ENCODE measurements around the gene SH2B3.

The SH2B3 gene

DNA sequence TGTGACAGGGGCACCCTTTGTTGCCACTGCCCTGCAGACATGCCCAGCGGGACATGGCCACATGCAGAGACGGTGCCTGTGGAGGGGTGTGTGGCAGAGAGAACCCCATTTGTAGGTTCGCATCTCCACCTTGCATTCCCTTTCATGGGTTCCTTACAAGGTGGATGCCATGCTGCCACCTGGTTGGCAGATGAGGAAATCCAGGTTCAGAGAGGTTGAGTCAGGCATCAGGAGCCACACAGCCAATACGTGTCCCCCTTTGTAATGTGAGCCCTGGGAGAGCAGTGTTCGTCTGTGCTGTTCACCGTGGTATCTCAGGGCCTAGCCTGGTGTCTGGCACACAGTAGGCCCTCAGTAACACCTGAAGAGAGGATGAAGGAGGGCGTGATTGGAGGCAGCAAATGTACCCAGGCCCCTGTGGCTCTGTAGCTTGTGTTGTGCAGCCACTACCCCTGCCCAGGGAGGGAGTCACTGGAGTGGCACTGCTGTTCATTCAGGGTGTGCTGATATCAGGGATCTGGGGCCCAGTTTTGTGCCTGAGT lies 9.1 kb downstream of the SH2B3 start:
- H3K27ac ChIP-seq (ENCODE audit: insufficient read depth, low read length, poor library complexity, severe bottlenecking) = peak overlapping the region; percentile 4
- no peaks in the 10 kb centered on the region for H3K9me3 ChIP-seq (ENCODE audit: control insufficient read depth, low read length)
- H3K4me3 ChIP-seq (ENCODE audit: insufficient read depth, low read depth, low read length, poor library complexity, severe bottlenecking) = no peak overlapping the region
- no peak for DNase-seq
- peaks cover 42% of the 10 kb centered on the region for H3K4me1 ChIP-seq (ENCODE audit: control insufficient read depth, insufficient read depth, low read length, poor library complexity, severe bottlenecking)
- H3K36me3 ChIP-seq (ENCODE audit: control insufficient read depth, insufficient read depth, low read length) = peaks cover 20% of the 10 kb centered on the region
- no peaks in the 10 kb centered on the region for H3K27me3 ChIP-seq (replicated peaks; ENCODE audit: control insufficient read depth, insufficient read depth, low read length, poor library complexity, severe bottlenecking)

DNA sequence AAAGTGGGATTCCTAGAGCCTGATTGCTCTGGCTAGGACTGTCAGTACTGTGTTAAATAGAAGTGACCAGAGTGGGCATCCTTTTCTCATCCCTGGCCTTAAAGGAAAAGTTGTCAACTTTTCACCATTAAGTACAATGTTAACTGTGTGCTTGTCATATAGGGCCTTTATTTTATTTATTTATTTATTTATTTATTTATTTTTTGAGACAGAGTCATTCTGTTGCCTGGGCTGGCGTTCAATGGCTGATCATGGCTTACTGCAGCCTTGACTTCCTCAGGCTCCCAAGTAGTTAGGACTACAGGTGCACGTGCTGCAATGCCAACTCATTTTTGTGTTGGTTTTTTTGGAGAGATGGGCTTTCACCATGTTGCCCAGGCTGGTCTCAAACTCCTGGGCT lies 11.6 kb downstream of the SH2B3 start:
- no peak for DNase-seq
- H3K27ac ChIP-seq (ENCODE audit: insufficient read depth, low read length, poor library complexity, severe bottlenecking) = no peak overlapping the region
- H3K4me3 ChIP-seq (ENCODE audit: insufficient read depth, low read depth, low read length, poor library complexity, severe bottlenecking) = no peak overlapping the region
- H3K36me3 ChIP-seq (ENCODE audit: control insufficient read depth, insufficient read depth, low read length) = peaks cover 34% of the 10 kb centered on the region
- H3K4me1 ChIP-seq (ENCODE audit: control insufficient read depth, insufficient read depth, low read length, poor library complexity, severe bottlenecking) = peaks cover 17% of the 10 kb centered on the region
- H3K9me3 ChIP-seq (ENCODE audit: control insufficient read depth, low read length) = no peaks in the 10 kb centered on the region
- H3K27me3 ChIP-seq (replicated peaks; ENCODE audit: control insufficient read depth, insufficient read depth, low read length, poor library complexity, severe bottlenecking) = no peaks in the 10 kb centered on the region

DNA sequence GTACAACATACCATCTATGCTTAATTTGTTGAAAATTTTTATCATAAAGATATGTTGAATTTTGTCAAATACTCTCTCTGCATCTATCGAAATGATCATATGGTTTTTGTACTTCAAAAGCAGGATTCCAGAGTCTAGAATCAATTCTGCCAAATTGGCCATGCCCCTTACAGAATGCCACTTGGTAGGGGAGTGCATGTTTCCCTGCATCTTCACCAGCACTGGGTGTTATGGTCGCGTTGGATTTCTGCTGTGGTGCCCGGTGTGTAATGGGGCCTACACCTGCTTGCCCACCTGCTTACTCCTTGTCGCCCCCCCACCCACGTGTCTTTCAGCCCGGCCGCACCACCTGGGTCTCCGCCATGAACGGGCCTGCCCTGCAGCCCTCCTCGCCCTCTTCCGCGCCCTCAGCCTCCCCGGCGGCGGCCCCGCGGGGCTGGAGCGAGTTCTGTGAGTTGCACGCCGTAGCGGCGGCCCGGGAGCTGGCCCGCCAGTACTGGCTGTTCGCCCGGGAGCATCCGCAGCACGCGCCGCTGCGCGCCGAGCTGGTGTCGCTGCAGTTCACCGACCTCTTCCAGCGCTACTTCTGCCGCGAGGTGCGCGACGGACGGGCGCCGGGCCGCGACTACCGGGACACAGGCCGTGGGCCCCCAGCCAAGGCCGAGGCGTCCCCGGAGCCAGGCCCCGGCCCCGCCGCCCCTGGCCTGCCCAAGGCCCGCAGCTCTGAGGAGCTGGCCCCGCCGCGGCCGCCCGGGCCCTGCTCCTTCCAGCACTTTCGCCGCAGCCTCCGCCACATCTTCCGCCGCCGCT lies 12.3 kb downstream of the SH2B3 start:
- H3K4me1 ChIP-seq (ENCODE audit: control insufficient read depth, insufficient read depth, low read length, poor library complexity, severe bottlenecking) = peaks cover 12% of the 10 kb centered on the region
- H3K27me3 ChIP-seq (replicated peaks; ENCODE audit: control insufficient read depth, insufficient read depth, low read length, poor library complexity, severe bottlenecking) = no peaks in the 10 kb centered on the region
- no peaks in the 10 kb centered on the region for H3K9me3 ChIP-seq (ENCODE audit: control insufficient read depth, low read length)
- no peak for DNase-seq
- H3K36me3 ChIP-seq (ENCODE audit: control insufficient read depth, insufficient read depth, low read length) = peaks cover 34% of the 10 kb centered on the region
- no peak overlapping the region for H3K4me3 ChIP-seq (ENCODE audit: insufficient read depth, low read depth, low read length, poor library complexity, severe bottlenecking)
- H3K27ac ChIP-seq (ENCODE audit: insufficient read depth, low read length, poor library complexity, severe bottlenecking) = peak overlapping the region; percentile 13

DNA sequence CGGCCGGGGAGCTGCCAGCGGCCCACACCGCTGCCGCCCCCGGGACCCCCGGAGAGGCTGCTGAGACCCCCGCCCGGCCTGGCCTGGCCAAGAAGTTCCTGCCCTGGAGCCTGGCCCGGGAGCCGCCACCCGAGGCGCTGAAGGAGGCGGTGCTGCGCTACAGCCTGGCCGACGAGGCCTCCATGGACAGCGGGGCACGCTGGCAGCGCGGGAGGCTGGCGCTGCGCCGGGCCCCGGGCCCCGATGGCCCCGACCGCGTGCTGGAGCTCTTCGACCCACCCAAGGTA lies 12.8 kb downstream of the SH2B3 start:
- Histone ChIP-seq H3K9me3 (ENCODE audit: control insufficient read depth, low read length) (no peaks in the 10 kb centered on the region), H3K4me3 (ENCODE audit: insufficient read depth, low read depth, low read length, poor library complexity, severe bottlenecking) (no peak overlapping the region), H3K36me3 (ENCODE audit: control insufficient read depth, insufficient read depth, low read length) (peaks cover 34% of the 10 kb centered on the region), H3K4me1 (ENCODE audit: control insufficient read depth, insufficient read depth, low read length, poor library complexity, severe bottlenecking) (peaks cover 7% of the 10 kb centered on the region), H3K27ac (ENCODE audit: insufficient read depth, low read length, poor library complexity, severe bottlenecking) (no peak overlapping the region), H3K27me3 (replicated peaks; ENCODE audit: control insufficient read depth, insufficient read depth, low read length, poor library complexity, severe bottlenecking) (no peaks in the 10 kb centered on the region)
- DNase-seq = no peak

DNA sequence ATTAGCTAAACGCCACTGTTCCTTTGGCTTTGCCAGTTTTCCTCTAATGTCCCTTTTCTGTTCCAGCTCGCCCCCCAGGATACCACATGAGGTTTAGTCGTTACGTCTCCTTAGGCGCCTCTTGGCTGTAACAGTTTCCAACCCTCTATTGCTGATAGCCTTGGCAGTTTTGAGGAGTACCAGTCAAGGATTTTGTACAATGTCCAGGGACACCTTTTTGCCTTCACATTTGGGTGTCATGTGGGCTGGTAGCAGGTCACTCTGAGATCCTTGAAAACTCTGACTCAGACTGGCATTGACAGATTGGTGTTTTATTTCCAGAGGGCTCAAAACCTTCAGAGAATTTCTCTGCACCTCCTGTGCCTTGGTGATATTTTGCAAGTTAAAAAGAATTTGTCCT lies 14.1 kb downstream of the SH2B3 start:
- H3K27me3 ChIP-seq (replicated peaks; ENCODE audit: control insufficient read depth, insufficient read depth, low read length, poor library complexity, severe bottlenecking) = no peaks in the 10 kb centered on the region
- no peak for DNase-seq
- H3K36me3 ChIP-seq (ENCODE audit: control insufficient read depth, insufficient read depth, low read length) = peaks cover 37% of the 10 kb centered on the region
- no peaks in the 10 kb centered on the region for H3K9me3 ChIP-seq (ENCODE audit: control insufficient read depth, low read length)
- no peak overlapping the region for H3K4me3 ChIP-seq (ENCODE audit: insufficient read depth, low read depth, low read length, poor library complexity, severe bottlenecking)
- H3K4me1 ChIP-seq (ENCODE audit: control insufficient read depth, insufficient read depth, low read length, poor library complexity, severe bottlenecking) = peaks cover 10% of the 10 kb centered on the region
- no peak overlapping the region for H3K27ac ChIP-seq (ENCODE audit: insufficient read depth, low read length, poor library complexity, severe bottlenecking)

DNA sequence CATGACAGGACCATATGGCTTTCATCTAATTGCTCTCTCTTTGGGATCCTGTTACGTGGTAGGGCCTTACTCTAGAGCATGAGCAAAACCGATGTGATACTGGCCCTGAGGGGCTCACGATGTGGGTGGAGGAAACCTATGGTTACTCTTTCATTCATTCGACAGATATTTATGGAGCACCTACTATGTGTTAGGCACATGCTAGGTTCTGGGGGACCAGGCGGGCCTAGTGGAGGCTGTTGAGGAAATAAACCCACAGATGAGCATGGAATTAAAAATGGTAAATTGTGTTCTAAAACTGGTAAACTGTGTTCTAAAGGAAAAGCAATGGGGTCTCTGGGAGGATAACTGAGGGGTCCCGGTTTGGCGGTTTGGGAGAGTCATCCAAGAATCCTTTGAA lies 14.8 kb downstream of the SH2B3 start:
- peaks cover 37% of the 10 kb centered on the region for H3K36me3 ChIP-seq (ENCODE audit: control insufficient read depth, insufficient read depth, low read length)
- no peak overlapping the region for H3K27ac ChIP-seq (ENCODE audit: insufficient read depth, low read length, poor library complexity, severe bottlenecking)
- peaks cover 18% of the 10 kb centered on the region for H3K4me1 ChIP-seq (ENCODE audit: control insufficient read depth, insufficient read depth, low read length, poor library complexity, severe bottlenecking)
- H3K27me3 ChIP-seq (replicated peaks; ENCODE audit: control insufficient read depth, insufficient read depth, low read length, poor library complexity, severe bottlenecking) = no peaks in the 10 kb centered on the region
- H3K9me3 ChIP-seq (ENCODE audit: control insufficient read depth, low read length) = no peaks in the 10 kb centered on the region
- DNase-seq = no peak
- no peak overlapping the region for H3K4me3 ChIP-seq (ENCODE audit: insufficient read depth, low read depth, low read length, poor library complexity, severe bottlenecking)

DNA sequence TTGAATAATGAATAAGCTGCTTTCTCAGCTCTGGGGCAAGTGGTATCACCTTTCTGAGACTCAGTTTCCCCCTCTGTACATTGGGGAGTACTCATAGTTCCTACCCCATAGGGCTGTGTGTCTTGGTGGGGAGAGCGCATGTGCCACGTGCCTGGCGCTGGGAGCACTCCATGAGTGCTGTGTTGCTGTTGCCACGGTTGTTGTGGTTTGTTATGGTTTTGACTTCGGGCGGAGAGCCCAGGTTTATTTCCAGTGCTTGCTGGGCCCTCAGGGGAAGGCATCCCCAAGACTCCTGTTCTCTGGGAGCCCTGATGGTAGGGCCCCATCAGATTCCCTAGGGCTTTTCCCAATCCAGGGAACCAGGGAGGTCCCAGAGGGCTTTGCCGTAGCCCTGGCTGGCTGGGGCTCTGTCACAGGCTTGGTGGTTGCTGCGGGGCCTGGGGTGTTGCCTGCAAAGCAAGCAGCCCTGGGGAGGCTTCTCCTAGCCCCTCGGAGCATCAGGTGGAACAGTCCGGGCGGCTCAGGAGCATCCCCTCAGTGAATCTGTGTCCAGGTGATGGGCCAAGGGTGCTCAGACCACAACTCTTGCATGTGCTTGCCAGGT lies 18.6 kb downstream of the SH2B3 start:
- no peak for DNase-seq
- no peaks in the 10 kb centered on the region for H3K27me3 ChIP-seq (replicated peaks; ENCODE audit: control insufficient read depth, insufficient read depth, low read length, poor library complexity, severe bottlenecking)
- no peaks in the 10 kb centered on the region for H3K9me3 ChIP-seq (ENCODE audit: control insufficient read depth, low read length)
- H3K36me3 ChIP-seq (ENCODE audit: control insufficient read depth, insufficient read depth, low read length) = peaks cover 22% of the 10 kb centered on the region
- H3K4me1 ChIP-seq (ENCODE audit: control insufficient read depth, insufficient read depth, low read length, poor library complexity, severe bottlenecking) = peaks cover 55% of the 10 kb centered on the region
- H3K4me3 ChIP-seq (ENCODE audit: insufficient read depth, low read depth, low read length, poor library complexity, severe bottlenecking) = no peak overlapping the region
- H3K27ac ChIP-seq (ENCODE audit: insufficient read depth, low read length, poor library complexity, severe bottlenecking) = peak overlapping the region; percentile 78

DNA sequence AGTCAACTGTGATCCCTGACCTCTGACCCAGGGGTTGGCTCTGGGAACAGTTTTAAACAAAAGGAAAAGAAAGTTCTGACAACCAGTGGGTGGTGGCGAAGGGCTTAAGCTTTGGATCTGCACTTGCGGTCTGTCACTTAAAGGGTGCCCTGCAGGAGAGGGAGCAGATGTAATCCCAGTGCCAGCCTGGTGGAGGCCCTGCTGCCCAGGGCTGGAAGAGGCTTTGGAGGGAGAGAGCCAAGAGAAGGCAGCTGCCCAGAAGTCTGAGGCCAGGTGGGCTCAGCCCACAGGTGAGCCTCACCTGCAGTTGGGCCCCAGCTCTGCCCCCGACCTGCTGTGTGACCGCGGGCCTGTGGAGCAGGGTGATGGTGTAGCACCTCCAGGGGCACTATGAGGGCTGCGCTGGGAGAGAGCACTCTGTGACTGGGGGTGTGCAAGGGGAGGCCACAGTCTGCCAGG lies 19.1 kb downstream of the SH2B3 start:
- H3K27ac ChIP-seq (ENCODE audit: insufficient read depth, low read length, poor library complexity, severe bottlenecking) = peak overlapping the region; percentile 78
- H3K27me3 ChIP-seq (replicated peaks; ENCODE audit: control insufficient read depth, insufficient read depth, low read length, poor library complexity, severe bottlenecking) = no peaks in the 10 kb centered on the region
- no peaks in the 10 kb centered on the region for H3K9me3 ChIP-seq (ENCODE audit: control insufficient read depth, low read length)
- DNase-seq = no peak
- H3K4me1 ChIP-seq (ENCODE audit: control insufficient read depth, insufficient read depth, low read length, poor library complexity, severe bottlenecking) = peaks cover 61% of the 10 kb centered on the region
- H3K4me3 ChIP-seq (ENCODE audit: insufficient read depth, low read depth, low read length, poor library complexity, severe bottlenecking) = no peak overlapping the region
- H3K36me3 ChIP-seq (ENCODE audit: control insufficient read depth, insufficient read depth, low read length) = peaks cover 17% of the 10 kb centered on the region

DNA sequence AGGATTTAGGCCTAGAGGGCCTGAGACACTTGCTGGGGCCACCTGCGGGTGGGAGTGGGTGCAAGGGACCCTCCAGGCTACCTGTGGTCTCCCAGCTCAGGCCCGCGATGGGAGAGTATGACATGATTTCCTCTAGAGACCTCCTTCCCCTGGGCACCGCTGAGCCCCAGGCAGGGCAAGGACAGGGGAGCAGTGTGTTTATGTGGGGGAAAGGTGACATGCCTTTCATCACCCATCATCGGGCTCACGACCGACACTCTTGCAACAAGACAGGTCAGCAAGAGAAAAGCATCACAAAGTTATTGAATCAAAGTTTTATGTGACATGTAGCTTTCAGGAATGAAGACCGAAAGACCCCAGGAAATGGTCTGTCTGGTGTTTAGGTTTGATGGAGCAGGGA lies 19.9 kb downstream of the SH2B3 start:
- H3K4me3 ChIP-seq (ENCODE audit: insufficient read depth, low read depth, low read length, poor library complexity, severe bottlenecking) = no peak overlapping the region
- H3K27me3 ChIP-seq (replicated peaks; ENCODE audit: control insufficient read depth, insufficient read depth, low read length, poor library complexity, severe bottlenecking) = no peaks in the 10 kb centered on the region
- H3K9me3 ChIP-seq (ENCODE audit: control insufficient read depth, low read length) = no peaks in the 10 kb centered on the region
- DNase-seq = no peak
- peaks cover 68% of the 10 kb centered on the region for H3K4me1 ChIP-seq (ENCODE audit: control insufficient read depth, insufficient read depth, low read length, poor library complexity, severe bottlenecking)
- peak overlapping the region; percentile 78 for H3K27ac ChIP-seq (ENCODE audit: insufficient read depth, low read length, poor library complexity, severe bottlenecking)
- peaks cover 13% of the 10 kb centered on the region for H3K36me3 ChIP-seq (ENCODE audit: control insufficient read depth, insufficient read depth, low read length)
